Spinal cord (tissue), 10 donors: ENCODE data around the gene PDE9A. TPM values are rescaled to one million over a fixed set of nuclear protein-coding genes. Genes with fewer than 3 reads are reported as not detected.

Source experiments
- DNase-seq, 6 donors: peaks; one replicate each; pipeline versions ENCODE4 v3.0.0 to v3.0.0-alpha.2; 2013 to 2015; ENCODE audit warnings: low spot score in 6 of 6, low read depth in 4 of 6
- H3K27ac ChIP-seq: one replicate; pipeline ENCODE4 v1.5.1; 2013; ENCODE audit warnings: low read depth, low read length, control low read depth
- H3K27me3 ChIP-seq: one replicate; pipeline ENCODE4 v1.6.1; 2013; ENCODE audit warnings: low read length; ENCODE audit not compliant: control insufficient read depth, insufficient read depth
- H3K36me3 ChIP-seq: one replicate; pipeline ENCODE4 v1.6.1; 2013; ENCODE audit warnings: low read length; ENCODE audit not compliant: control insufficient read depth, insufficient read depth
- H3K4me1 ChIP-seq: one replicate; pipeline ENCODE4 v1.6.1; 2013; ENCODE audit warnings: low read length; ENCODE audit not compliant: control insufficient read depth, insufficient read depth
- H3K4me3 ChIP-seq: one replicate; pipeline ENCODE4 v1.5.1; 2013; ENCODE audit warnings: low read depth, low read length, control low read depth
- H3K9me3 ChIP-seq: one replicate; pipeline ENCODE4 v1.6.1; 2013; ENCODE audit warnings: low read length; ENCODE audit not compliant: control insufficient read depth, insufficient read depth
- WGBS: methylation state at CpG from one replicate; pipeline ENCODE4 v1.1.5; 2013; ENCODE audit warnings: missing lambda C conversion rate; ENCODE audit not compliant: insufficient coverage; 5-methylcytosine and 5-hydroxymethylcytosine counted together
- polyA plus RNA-seq, 2 donors: library from polyadenylated mRNA; unstranded; fragments of 120-200 nt; gene quantifications; one replicate each; pipeline ENCODE4 v1.2.1, GENCODE V29; 2013; ENCODE audit not compliant: insufficient read length in 2 of 2
- total RNA-seq, 2 donors: library from RNA; depleted of rRNA in 1 of 2; stranded (reverse); fragments of 120-200 nt in 1 of 2; fragments of >200 nt in 1 of 2; gene quantifications; one replicate each; pipeline versions ENCODE4 v1.2.3 to v1.2.4, GENCODE V29; 2013 to 2014
- donor health status: healthy.

Gene PDE9A
- total and polyA plus RNA-seq, 4 donors, result 13.4 to 44.2 (median 28.1) TPM

DNA sequence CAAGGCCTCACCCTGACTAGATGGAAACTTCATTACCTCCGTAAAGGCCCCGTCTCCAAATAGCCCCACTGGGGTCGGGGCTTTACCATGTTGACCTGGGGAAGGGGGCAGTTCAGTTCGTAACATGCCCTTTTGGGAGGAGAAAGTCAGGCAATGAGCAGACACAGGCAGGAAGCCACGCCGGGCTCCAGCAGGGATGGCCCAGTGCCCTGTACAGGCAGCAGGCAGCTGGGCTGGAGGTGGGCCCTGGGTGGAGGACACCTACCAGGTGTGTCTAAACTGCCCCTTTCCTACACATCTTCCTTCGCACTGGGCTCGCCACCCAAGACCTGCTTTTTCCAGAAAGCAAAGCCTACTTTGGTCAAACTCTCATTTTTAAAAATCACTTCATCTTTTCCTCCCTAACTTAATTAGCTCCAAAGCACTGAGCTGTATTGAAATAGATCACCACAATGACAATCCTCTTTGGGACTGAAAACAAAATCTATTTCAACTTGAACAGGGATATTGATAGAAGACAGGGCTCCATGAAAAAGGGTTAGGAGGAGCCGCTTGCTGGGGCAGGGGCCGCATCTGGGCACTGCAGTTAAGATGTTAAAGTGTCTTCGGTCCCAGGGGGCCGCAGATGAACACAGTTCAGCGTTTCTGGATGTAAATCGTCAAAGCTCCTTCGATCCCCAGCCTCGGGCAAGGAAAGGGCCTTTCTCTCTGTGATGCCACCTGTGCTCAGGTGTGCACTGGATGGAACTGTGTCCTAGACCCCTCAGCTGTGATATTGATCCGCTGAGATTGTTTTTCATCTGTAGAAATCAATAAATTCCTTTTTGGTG, 104.6 kb downstream of the PDE9A start:
- Histone ChIP-seq H3K4me3 (no peak overlapping the region), H3K27ac (no peak overlapping the region), H3K9me3 (no peaks in the 10 kb centered on the region), H3K36me3 (peaks cover 95% of the 10 kb centered on the region), H3K27me3 (no peaks in the 10 kb centered on the region), H3K4me1 (peaks cover 9% of the 10 kb centered on the region)
- DNase-seq, result no peak
- 89% methylated on average over 13 of the region's 17 CpGs for WGBS

- Histone ChIP-seq H3K36me3 (peaks cover 95% of the 10 kb centered on the region), H3K27ac (no peak overlapping the region), H3K4me1 (peaks cover 8% of the 10 kb centered on the region), H3K9me3 (no peaks in the 10 kb centered on the region), H3K4me3 (no peak overlapping the region), H3K27me3 (no peaks in the 10 kb centered on the region)
- no peak for DNase-seq
- 84% methylated on average over 16 of the region's 20 CpGs for WGBS
Observed at GRCh38 chr21:42758721-42759593, 105.5 kb downstream of the PDE9A start.

GRCh38 chr21:42759594-42759927, 106.1 kb downstream of the PDE9A start:
- no peak for DNase-seq
- H3K4me3 ChIP-seq, result no peak overlapping the region
- H3K27me3 ChIP-seq, result no peaks in the 10 kb centered on the region
- no peak overlapping the region for H3K27ac ChIP-seq
- peaks cover 3% of the 10 kb centered on the region for H3K4me1 ChIP-seq
- H3K36me3 ChIP-seq, result peaks cover 96% of the 10 kb centered on the region
- H3K9me3 ChIP-seq, result no peaks in the 10 kb centered on the region

DNA sequence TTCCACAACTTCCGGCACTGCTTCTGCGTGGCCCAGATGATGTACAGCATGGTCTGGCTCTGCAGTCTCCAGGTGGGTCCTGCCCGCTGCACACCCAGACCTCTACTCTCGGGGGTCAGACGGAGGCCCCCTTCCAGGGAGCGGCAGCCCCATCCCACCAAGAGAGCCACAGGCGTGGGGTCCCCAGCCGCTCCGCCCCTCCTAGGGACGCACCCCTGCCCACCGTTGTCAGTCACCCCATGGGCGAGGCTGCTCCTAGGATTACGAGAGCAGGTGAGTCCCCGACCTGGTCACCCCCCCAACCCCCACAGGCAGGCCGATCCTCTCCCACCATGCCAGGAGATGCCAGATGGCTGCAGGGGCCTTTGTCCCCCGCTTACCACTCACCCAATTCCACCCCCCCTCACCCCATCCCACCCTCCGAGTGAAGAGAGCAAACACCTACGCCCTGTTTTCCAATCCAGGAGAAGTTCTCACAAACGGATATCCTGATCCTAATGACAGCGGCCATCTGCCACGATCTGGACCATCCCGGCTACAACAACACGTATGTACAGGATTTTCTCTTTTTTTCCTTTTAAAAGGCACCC, 107.0 kb downstream of the PDE9A start:
- Histone ChIP-seq H3K9me3 (no peaks in the 10 kb centered on the region), H3K4me3 (no peak overlapping the region), H3K27me3 (no peaks in the 10 kb centered on the region), H3K36me3 (peaks cover 98% of the 10 kb centered on the region), H3K4me1 (no peaks in the 10 kb centered on the region), H3K27ac (no peak overlapping the region)
- 87% methylated on average over 23 of the region's 23 CpGs for WGBS
- DNase-seq, result no peak

DNA sequence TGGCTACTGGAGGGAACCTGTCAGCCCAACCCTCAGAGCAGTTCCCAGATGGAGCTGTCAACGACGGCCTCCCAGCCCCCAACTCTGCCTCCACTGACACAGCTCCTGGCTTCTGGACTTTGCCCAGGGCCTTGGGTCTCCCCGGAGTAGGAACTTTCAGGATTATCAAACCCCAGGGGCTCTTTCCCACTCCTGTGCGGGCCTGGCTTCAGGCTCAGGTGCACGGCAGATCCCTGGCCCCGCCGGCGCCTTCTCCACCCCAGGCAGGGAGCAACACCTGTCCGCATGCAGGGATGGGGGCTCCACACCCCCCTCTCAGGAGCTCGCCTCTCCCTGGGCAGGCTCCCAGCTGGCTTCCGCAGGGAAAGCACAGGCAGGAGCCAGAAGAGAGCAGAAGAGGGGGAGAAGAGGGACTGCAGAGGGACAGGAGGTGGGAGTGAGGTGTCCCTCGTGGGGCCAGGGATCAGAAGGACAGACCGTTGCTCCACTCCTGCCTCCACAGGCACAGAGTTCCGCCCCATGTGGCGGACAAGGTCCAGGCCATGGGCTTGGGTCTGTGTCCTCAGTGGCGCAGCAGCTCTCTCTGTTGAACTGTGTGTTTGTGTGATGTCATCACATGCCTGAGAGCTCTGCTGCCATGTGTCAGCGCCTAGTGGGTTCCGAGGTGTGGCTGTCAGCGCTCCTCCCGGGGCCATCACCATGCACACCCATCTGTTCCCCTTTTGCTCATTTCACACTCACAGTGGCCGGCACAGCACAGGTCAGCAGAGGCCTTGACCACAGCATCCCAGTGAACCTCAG, 107.7 kb downstream of the PDE9A start:
- Histone ChIP-seq H3K27me3 (no peaks in the 10 kb centered on the region), H3K4me3 (no peak overlapping the region), H3K36me3 (peaks cover 98% of the 10 kb centered on the region), H3K27ac (no peak overlapping the region), H3K9me3 (no peaks in the 10 kb centered on the region), H3K4me1 (no peaks in the 10 kb centered on the region)
- peak in 1 of 6 donors; percentile 40 for DNase-seq
- WGBS, result 85% methylated on average over 18 of the region's 21 CpGs

- Histone ChIP-seq H3K4me1 (no peaks in the 10 kb centered on the region), H3K9me3 (no peaks in the 10 kb centered on the region), H3K4me3 (no peak overlapping the region), H3K27ac (no peak overlapping the region), H3K36me3 (peaks cover 98% of the 10 kb centered on the region), H3K27me3 (no peaks in the 10 kb centered on the region)
- 90% methylated on average over 13 of the region's 18 CpGs for WGBS
- DNase-seq, result no peak
Observed at GRCh38 chr21:42761776-42762335, 108.4 kb downstream of the PDE9A start.

DNA sequence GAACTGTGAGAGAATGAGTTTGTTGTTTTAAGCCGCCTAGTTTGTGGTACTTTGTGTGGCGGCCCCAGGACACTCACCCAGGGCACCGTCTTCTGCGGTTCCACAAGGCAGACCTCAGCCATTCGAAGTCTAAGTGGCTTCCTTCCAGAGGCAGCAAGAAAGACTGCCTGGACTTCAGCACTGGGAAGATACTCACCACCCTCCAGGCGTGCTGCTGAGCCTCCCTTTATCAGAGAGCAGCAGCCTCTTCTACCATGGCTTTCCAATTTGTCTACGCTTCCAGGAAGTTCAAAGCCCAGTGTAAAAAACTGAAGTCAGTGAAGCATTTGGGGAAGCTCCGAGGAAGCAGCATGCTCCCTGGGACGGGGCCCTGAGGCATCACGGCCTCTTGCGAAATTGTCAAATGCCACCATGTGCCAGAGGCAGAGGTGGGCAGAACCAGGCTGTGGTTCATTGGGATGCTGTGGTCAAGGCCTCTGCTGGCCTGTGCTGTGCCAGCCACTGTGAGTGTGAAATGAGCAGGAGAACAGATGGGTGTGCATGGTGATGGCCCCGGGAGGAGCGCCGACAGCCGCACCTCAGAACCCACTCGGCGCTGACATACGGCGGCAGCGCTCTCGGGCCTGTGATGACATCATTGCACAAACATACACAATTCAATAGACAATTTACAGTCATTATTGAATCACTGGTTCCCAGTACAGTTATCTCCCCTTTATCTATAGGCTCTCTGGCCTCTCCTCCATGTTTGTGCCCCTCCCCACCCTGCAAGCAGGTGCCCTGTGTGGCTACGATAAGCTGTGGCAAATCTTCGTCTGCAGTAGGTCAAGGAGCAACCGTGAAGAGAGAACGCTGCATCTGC, 110.4 kb downstream of the PDE9A start:
- Histone ChIP-seq H3K4me3 (no peak overlapping the region), H3K27ac (no peak overlapping the region), H3K27me3 (no peaks in the 10 kb centered on the region), H3K9me3 (no peaks in the 10 kb centered on the region), H3K4me1 (no peaks in the 10 kb centered on the region), H3K36me3 (peaks cover 99% of the 10 kb centered on the region)
- DNase-seq, result no peak
- WGBS, result 86% methylated on average over 18 of the region's 25 CpGs

DNA sequence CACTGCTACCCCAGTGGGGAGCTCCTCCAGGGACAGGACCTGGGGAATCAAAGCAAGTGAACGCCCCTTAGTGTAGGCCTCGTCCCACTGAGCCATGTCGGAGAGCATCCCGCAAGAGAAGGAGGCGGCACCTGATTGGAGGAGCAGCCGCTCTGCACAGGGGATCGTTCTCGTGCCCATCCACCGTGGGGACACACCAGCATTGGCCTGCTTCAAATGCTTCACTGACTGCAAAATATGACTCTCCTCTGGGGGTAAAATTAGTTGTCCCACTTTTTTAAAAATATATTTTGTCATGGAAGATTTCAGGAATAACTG, 111.0 kb downstream of the PDE9A start:
- WGBS, result 95% methylated on average over 7 of the region's 9 CpGs
- Histone ChIP-seq H3K4me3 (no peak overlapping the region), H3K27ac (no peak overlapping the region), H3K4me1 (no peaks in the 10 kb centered on the region), H3K36me3 (peaks cover 99% of the 10 kb centered on the region), H3K9me3 (no peaks in the 10 kb centered on the region), H3K27me3 (no peaks in the 10 kb centered on the region)
- no peak for DNase-seq
